Transverse colon (tissue), 4 donors: ENCODE results near the gene PVALEF. TPM values are rescaled to one million over a fixed set of nuclear protein-coding genes. Genes with fewer than 3 reads are reported as not detected.

Source experiments
- DNase-seq: peaks from one replicate; pipeline ENCODE4 v3.0.0-alpha.2; 2019
- H3K27ac ChIP-seq, 4 donors: fragments of 200-600 bp; sonication (generic); 2 replicates each; pipeline ENCODE4 v1.5.1; 2016 to 2018; ENCODE audit warnings: inconsistent platforms in 4 of 4
- H3K27me3 ChIP-seq: fragments of 200-600 bp; sonication (generic); 2 replicates; pipeline ENCODE4 v1.5.1; 2017; ENCODE audit warnings: inconsistent platforms
- H3K36me3 ChIP-seq, 4 donors: fragments of 200-600 bp; sonication (generic); 2 replicates each; pipeline ENCODE4 v1.5.1; 2017 to 2019; ENCODE audit warnings: inconsistent platforms in 4 of 4
- H3K4me1 ChIP-seq, 4 donors: fragments of 200-600 bp; sonication (generic); 2 replicates each; pipeline ENCODE4 v1.5.1; 2017 to 2020; ENCODE audit warnings: inconsistent platforms in 4 of 4
- H3K4me3 ChIP-seq, 4 donors: fragments of 200-600 bp; sonication (generic); 1 replicate in 1 of 4; 2 replicates in 3 of 4; pipeline versions ENCODE4 v1.5.1 to v1.6.1; 2017 to 2019; ENCODE audit warnings: inconsistent platforms in 4 of 4
- H3K9me3 ChIP-seq, 2 donors: fragments of 200-600 bp; sonication (generic); 2 replicates each; pipeline ENCODE4 v1.5.1; 2017 to 2019; ENCODE audit warnings: inconsistent platforms in 2 of 2
- EP300 ChIP-seq: sonication (generic); formaldehyde crosslinking; IDR thresholded peaks from one replicate; pipeline ENCODE4 v1.6.1; 2017; ENCODE audit warnings: antibody characterized with exemption, low read depth
- POLR2A ChIP-seq: fragments of 450-650 bp; IDR thresholded peaks from one replicate; pipeline ENCODE4 v1.6.1; 2016; ENCODE audit warnings: antibody characterized with exemption, mild to moderate bottlenecking, moderate library complexity
- POLR2AphosphoS5 ChIP-seq, 3 donors: sonication (generic); formaldehyde crosslinking; IDR thresholded peaks; one replicate each; pipeline ENCODE4 v1.6.1; 2016; ENCODE audit warnings: antibody characterized with exemption in 3 of 3
- WGBS, 2 donors: methylation state at CpG; one replicate each; pipeline ENCODE4 v1.1.5; 2018; ENCODE audit warnings: low coverage in 1 of 2; 5-methylcytosine and 5-hydroxymethylcytosine counted together
- in situ Hi-C, 4 donors: fragments of 200-750 bp; cut with MboI; loops; one replicate each; pipeline versions ENCODE4 v1.15.0 to v1.15.1; 2017; ENCODE audit warnings: low sequenced_read_pairs in 3 of 4, low pct_ligation_motif_present in 1 of 4, low pct_unique_long_range_greater_than_20kb in 1 of 4
- intact Hi-C: fragments of 100-400 bp; cut with DNase I; formaldehyde crosslinking; loops from one replicate; pipeline ENCODE4 v1.15.1; 2023; ENCODE audit warnings: low total_unique reads
- total RNA-seq, 4 donors: library from RNA; depleted of rRNA; stranded (reverse); fragments of >200 nt; gene quantifications; one replicate each; pipeline ENCODE4 v1.1.0, GENCODE V29; 2016
- TF ChIP-seq, protein P1 (sequence below), 5 experiments: fragments of 200-600 bp in 3 of 5; fragments of 450-650 bp in 2 of 5; sonication (generic) in 3 of 5; IDR thresholded peaks; 1 replicate in 2 of 5; 2 replicates in 3 of 5; pipeline ENCODE4 v1.5.1; 2016 to 2017; ENCODE audit warnings: antibody characterized with exemption in 5 of 5, inconsistent platforms in 3 of 5, mild to moderate bottlenecking in 2 of 5, moderate library complexity in 1 of 5

The PVALEF gene
- total RNA-seq, 4 donors from 2014 or later = not detected

DNA sequence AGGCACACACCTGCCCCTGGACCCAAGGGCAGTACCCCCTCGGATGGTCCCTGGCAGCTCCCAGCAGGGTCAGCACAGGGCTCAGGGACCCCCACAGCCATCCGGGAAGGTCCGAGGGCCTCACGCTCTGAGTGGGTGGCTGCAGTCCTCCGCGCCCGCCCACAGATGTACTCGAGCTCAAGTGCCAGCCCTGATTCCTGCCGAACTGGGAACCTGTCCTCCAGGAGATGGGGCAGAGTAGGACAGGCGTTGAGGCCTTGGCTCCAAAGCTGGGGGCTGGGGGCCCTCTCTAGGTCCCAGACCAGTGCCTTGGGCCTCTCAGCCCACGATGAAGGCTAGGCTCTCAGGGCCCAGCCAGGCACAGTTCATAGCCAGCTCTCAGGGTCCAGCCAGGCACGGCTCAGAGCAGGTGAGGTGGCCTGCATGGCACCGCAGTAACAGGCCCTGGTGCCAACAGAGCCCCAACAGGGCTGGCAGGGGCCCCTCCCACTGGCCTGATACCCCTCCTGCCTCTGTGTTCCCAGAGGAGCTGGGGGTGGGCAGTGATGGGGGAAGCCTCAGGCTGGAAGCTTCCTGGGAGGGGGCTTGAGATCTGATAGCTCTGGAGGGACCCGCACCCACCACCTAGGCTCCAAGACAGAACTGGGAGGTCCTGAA lies 35.5 kb upstream of the PVALEF start:
- in situ Hi-C loops = no loop called here
- Histone ChIP-seq H3K36me3 (no peaks in the 10 kb centered on the region), H3K4me3 (no peak overlapping the region)

GRCh38 chr17:81130385-81131361 lies 34.6 kb upstream of the PVALEF start:
- DNase-seq = no peak
- Histone ChIP-seq H3K9me3 (no peaks in the 10 kb centered on the region), H3K27ac (peak overlapping the region in 1 of 4 donors; percentile 47), H3K4me1 (peaks cover 0 to 13% (median 5%) of the 10 kb centered on the region in 4 donors), H3K4me3 (no peak overlapping the region), H3K27me3 (no peaks in the 10 kb centered on the region), H3K36me3 (no peaks in the 10 kb centered on the region)
- TF ChIP-seq POLR2A (no peak), POLR2AphosphoS5 (IDR thresholded peaks at IDR 0.05) (no peak), EP300 (no peak)
- TF ChIP-seq, protein P1, sequence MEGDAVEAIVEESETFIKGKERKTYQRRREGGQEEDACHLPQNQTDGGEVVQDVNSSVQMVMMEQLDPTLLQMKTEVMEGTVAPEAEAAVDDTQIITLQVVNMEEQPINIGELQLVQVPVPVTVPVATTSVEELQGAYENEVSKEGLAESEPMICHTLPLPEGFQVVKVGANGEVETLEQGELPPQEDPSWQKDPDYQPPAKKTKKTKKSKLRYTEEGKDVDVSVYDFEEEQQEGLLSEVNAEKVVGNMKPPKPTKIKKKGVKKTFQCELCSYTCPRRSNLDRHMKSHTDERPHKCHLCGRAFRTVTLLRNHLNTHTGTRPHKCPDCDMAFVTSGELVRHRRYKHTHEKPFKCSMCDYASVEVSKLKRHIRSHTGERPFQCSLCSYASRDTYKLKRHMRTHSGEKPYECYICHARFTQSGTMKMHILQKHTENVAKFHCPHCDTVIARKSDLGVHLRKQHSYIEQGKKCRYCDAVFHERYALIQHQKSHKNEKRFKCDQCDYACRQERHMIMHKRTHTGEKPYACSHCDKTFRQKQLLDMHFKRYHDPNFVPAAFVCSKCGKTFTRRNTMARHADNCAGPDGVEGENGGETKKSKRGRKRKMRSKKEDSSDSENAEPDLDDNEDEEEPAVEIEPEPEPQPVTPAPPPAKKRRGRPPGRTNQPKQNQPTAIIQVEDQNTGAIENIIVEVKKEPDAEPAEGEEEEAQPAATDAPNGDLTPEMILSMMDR (IDR thresholded peaks at IDR 0.05) = no peak
- intact Hi-C loops (no loop called here), in situ Hi-C loops (no loop called here)
- 83 to 90% methylated on average over 2 to 28 of the region's 41 CpGs for WGBS, 2 donors

More for the DNA sequence above, 35.5 kb upstream of the PVALEF start:
- H3K27me3 ChIP-seq = no peaks in the 10 kb centered on the region
- no peaks in the 10 kb centered on the region for H3K9me3 ChIP-seq
- 82 to 100% methylated on average over 1 to 11 of the region's 14 CpGs for WGBS, 2 donors
- intact Hi-C loops = no loop called here
- peaks cover 0 to 13% (median 5%) of the 10 kb centered on the region in 4 donors for H3K4me1 ChIP-seq
- no peak for DNase-seq
- TF ChIP-seq, protein P1 (IDR thresholded peaks at IDR 0.05) = no peak
- TF ChIP-seq POLR2A (no peak), EP300 (no peak), POLR2AphosphoS5 (IDR thresholded peaks at IDR 0.05) (no peak)
- H3K27ac ChIP-seq = peak overlapping the region in 2 of 4 donors; percentile 21 to 32

DNA sequence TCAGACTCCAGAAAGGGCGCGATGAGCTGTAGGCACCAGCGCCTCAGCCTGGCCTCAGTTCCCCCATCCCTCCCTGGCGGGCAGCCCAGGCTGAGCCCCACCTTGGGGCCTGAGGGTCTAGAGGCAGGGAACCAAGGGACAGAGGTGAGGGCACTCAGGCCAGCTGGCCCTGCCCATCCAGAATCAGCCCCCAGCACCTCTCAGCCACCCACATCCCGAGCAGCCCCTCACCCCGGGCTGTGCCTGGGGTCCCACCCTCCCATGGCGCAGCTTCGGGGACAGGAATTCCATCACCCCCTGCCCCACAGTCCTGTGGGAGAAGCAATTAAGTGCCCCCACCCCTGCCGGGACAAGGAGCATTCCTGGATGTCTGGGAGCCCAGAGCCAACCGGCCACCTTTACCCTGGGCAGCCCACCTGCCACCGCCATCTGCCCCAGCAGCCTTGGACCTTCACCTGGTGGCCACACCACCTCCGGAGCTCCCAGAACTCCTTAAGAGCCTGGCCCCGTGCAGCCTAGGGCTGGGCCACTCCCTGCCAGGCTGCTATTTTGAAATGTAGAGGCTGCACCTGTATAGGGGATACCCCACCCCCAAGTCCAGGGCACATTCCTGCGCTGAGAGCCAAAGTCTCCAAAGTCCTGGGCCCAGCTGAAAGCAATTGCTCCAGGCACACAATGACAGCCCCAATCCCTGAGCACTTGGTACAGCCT lies 33.7 kb upstream of the PVALEF start:
- intact Hi-C loops (no loop called here), in situ Hi-C loops (no loop called here)
- TF ChIP-seq EP300 (no peak), POLR2A (peak; percentile 17), POLR2AphosphoS5 (IDR thresholded peaks at IDR 0.05) (peak in 1 of 3 donors; percentile 19)
- TF ChIP-seq, protein P1 (IDR thresholded peaks at IDR 0.05) = no peak
- 56% methylated on average over 10 of the region's 14 CpGs; no CpG with 5 or more reads in 1 of the 2 donors for WGBS, 2 donors
- Histone ChIP-seq H3K27ac (peak overlapping the region in 2 of 4 donors; percentile 14 to 47), H3K36me3 (no peaks in the 10 kb centered on the region), H3K27me3 (no peaks in the 10 kb centered on the region), H3K4me1 (peaks cover 0 to 13% (median 5%) of the 10 kb centered on the region in 4 donors), H3K9me3 (no peaks in the 10 kb centered on the region), H3K4me3 (no peak overlapping the region)
- DNase-seq = peak; percentile 62
